GM12875 (cell line): Measurements from ENCODE around the gene DOCK2.
"Not testable (repeated sequence)": the region's sequence is repeated elsewhere in the genome, so short reads cannot be mapped to it uniquely, and the experiment has no call there.

ENCODE experiments used
- H3K4me3 ChIP-seq: one replicate; pipeline ENCODE4 v1.5.1; 2011; ENCODE audit warnings: low read depth, low read length, control low read depth
- TF ChIP-seq, protein P1 (sequence below): IDR thresholded peaks from 2 replicates; pipeline ENCODE4 v1.5.1; 2011; ENCODE audit warnings: low read depth, mild to moderate bottlenecking, control low read depth, inconsistent platforms, low read length, moderate library complexity, borderline replicate concordance; ENCODE audit not compliant: insufficient read depth

Gene DOCK2

DNA sequence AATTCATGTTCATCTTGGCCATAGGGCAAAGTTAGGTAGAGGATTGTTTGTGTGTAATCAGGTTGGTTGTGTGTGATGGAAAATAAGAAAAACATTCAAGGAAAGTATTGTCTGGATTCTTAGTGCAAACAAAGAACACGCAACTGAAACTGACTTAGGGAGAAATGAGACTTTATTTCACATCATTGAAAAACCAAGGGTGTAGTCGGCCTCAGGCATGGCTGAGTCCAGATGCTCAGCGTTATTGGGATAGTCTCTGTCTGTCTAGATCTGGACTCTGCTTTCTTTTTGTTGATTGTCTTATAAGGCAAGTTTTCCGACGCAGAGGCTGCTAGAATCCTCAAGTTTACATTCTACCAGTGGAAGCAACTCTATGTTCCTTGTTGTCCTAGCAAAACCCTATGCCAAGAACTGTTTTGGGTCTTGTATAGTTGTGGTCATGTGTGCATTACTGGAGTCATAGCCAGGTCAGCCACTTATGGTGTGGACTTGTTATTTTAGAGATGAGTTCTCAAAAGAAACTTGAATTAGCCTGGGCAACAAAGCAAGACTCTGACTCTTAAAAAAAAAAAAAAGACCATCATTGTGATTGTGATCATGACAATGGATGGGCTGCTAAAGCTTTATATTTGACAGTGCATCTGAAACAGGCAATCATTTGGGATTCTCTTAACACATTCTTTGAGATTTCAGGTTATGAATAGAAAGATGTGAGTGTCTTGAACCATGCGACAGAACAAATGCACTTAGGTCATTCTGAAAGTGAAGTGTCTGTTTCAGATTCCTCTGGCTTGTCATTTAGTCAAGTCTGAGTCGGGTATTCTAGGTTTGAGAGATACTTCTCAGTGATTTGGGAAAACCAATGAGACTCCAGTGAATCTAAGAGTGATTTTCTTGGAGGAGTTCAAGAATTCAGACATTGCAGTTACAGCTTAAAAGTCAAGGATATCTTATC is 82.6 kb downstream of the DOCK2 start:
- no peak overlapping the region for H3K4me3 ChIP-seq
- TF ChIP-seq, protein P1, sequence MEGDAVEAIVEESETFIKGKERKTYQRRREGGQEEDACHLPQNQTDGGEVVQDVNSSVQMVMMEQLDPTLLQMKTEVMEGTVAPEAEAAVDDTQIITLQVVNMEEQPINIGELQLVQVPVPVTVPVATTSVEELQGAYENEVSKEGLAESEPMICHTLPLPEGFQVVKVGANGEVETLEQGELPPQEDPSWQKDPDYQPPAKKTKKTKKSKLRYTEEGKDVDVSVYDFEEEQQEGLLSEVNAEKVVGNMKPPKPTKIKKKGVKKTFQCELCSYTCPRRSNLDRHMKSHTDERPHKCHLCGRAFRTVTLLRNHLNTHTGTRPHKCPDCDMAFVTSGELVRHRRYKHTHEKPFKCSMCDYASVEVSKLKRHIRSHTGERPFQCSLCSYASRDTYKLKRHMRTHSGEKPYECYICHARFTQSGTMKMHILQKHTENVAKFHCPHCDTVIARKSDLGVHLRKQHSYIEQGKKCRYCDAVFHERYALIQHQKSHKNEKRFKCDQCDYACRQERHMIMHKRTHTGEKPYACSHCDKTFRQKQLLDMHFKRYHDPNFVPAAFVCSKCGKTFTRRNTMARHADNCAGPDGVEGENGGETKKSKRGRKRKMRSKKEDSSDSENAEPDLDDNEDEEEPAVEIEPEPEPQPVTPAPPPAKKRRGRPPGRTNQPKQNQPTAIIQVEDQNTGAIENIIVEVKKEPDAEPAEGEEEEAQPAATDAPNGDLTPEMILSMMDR: no peak

DNA sequence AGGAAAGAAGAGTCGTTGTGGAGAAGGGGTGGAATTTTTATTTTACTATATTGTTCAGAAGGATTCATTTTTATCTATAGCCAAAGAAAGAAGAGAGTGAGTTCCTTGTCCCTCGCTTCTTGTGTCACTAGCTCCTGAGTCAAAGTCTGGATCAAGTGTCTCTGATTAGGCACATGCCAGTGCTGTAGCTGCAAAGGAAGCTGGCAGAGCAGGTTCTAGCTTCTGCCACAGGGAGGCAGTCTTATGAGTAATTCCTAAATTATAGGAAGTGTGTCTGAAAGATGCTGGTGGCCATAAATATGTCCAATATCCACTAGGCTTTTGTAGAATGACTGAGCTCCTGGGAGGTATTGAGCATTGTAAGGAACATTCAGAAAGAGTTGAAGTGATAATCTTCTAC is 84.7 kb downstream of the DOCK2 start:
- TF ChIP-seq, protein P1: peak; percentile 14; the same call in 1 of the 2 replicates
- no peak overlapping the region for H3K4me3 ChIP-seq

DNA sequence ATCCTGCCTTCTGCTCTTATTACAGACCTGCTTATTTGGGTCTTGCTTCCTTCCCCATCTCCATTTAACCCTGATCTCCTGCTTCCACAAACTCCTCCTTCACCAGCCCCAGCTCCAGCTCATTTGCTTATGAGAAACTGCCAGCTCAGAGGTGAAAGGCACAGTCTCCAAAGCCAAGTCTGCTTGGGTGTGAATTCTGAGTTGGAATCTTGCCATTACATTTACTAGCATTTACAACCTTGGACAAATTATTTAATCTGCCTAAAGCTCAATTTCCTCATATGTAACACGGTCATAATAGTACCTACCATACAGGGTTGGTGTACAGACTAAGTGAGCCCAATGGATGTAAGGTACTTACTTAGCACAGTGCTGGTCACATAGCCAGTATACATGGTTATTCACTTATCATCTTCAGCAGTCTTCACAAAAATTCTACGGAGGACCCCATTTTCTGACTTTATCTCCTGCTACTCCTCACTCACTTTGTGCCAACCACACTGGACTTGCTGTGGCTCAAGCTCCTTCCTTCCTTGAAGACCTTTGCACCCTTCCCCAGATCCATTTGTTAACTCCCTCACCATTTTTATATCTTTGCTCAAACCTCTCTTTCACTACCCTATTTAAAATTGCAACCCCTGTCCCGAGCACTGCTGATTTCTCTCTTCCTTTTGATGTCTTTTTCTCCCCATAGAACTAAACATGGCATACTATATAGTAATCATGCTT is 86.2 kb downstream of the DOCK2 start:
- TF ChIP-seq, protein P1: no peak
- H3K4me3 ChIP-seq: no peak overlapping the region

DNA sequence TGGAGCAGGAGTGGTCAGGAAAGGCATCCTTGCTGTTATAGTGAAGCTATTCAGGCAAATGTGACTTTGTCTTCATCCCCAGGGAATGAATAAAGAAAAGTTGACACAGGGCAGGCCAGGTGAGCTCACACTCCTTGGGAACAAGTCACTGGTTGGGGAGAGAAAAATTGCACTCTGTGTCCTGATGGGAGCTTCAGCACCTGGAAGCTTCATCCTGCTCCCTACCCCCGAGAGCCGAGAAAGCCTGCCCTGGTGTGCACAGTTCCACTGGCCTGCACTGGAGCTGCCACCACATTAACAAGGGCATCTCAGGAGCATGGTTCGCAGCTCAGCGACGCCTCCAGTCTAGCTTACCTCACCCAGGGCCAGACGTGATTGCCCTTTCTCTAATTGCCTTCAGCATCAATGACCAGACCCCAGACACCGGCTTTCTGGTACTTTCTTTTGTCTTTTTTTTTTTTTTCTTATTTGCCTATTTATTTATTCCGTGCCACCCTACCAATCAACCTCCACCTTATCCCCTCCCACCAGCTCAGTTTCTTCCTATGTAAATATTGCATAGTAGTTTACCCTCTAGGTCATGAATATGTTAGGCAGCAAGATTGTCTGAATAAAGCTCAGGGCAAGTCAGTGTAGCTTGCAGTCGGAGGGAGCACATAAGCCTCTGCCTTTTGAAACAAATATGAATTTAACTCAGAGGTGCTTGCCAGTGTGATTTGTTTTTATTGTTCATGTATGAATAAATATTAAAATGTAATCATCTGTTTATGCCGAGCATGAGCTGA is 87.4 kb downstream of the DOCK2 start:
- no peak overlapping the region for H3K4me3 ChIP-seq
- TF ChIP-seq, protein P1: no peak

DNA sequence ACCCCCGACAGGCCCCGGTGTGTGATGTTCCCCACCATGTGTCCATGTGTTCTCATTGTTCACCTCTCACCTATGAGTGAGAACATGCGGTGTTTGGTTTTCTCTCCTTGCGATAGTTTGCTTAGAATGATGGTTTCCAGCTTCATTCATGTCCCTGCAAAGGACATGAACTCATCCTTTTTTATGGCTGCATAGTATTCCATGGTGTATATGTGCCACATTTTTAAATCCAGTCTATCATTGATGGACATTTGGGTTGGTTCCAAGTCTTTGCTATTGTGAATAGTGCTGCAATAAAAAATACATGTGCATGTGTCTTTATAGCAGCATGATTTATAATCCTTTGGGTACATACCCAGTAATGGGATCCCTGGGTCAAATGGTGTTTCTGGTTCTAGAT is 88.6 kb downstream of the DOCK2 start:
- not testable (repeated sequence) for H3K4me3 ChIP-seq

DNA sequence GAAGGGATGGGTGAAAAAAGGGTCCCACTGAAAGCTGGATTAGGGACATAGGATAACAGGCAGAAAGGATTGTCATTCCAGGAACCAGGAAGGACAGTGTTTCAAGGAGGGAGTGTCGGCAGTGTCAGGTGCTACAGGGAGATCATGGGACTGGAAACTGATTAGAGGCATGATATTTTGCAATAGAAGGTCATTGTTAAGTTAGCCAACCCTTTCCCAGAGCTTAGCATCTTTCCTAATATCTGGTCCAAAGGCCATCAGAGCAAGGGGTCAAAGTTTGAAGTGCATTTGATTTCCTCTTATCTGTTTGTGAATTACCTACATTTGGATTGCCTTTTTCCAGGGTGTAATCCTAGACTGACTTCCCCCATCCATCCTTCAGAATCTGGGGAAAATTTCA is 91.3 kb downstream of the DOCK2 start:
- TF ChIP-seq, protein P1: no peak
- no peak overlapping the region for H3K4me3 ChIP-seq

DNA sequence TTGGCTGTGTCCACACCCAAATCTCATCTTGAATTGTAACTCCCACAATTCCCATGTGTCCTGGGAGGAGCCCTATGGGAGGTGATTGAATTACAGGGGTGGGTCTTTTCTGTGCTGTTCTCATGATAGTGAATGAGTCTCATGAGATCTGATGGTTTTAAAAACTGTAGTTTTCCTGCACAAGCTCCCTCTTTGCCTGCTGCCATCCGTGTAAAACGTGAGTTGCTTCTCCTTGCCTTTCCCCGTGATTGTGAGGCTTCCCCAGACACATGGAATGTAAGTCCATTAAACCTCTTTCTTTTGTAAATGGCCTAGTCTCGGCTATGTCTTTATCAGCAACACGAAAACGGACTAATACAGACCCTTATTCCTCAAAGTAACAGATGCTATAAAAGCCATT is 94.1 kb downstream of the DOCK2 start:
- TF ChIP-seq, protein P1: no peak
- H3K4me3 ChIP-seq: no peak overlapping the region
